Stimulated activated CD8-positive, alpha-beta memory T cell treated with anti-CD3 and anti-CD28 coated beads, Interleukin-15, amount 100 ng/mL, for 24 hours (primary cell): ENCODE measurements around the gene DNAL4.

Experiments
- DNase-seq: peaks from one replicate; pipeline ENCODE4 v3.0.0-alpha.2; 2020; ENCODE audit warnings: low read depth

Gene DNAL4

GRCh38 chr22:38784035-38784434, 9.9 kb downstream of the DNAL4 start:
- no peak for DNase-seq

- DNase-seq: no peak
Measured at GRCh38 chr22:38783095-38783615, 10.8 kb downstream of the DNAL4 start.

GRCh38 chr22:38782402-38783094, 11.4 kb downstream of the DNAL4 start:
- DNase-seq: no peak

- DNase-seq: no peak
Measured at GRCh38 chr22:38781033-38781432, 12.9 kb downstream of the DNAL4 start.

GRCh38 chr22:38777087-38777671, 16.8 kb downstream of the DNAL4 start:
- DNase-seq: no peak

- DNase-seq: no peak
Measured at GRCh38 chr22:38776086-38776485, 17.9 kb downstream of the DNAL4 start.

- DNase-seq: no peak
Measured at GRCh38 chr22:38775656-38776055, 18.3 kb downstream of the DNAL4 start.

- DNase-seq: no peak
Measured at GRCh38 chr22:38774496-38775166, 19.3 kb downstream of the DNAL4 start.

- no peak for DNase-seq
Measured at GRCh38 chr22:38773363-38773946, 20.5 kb downstream of the DNAL4 start.

GRCh38 chr22:38772623-38772873, 21.4 kb downstream of the DNAL4 start:
- no peak for DNase-seq

- no peak for DNase-seq
Measured at GRCh38 chr22:38770257-38770949, 23.5 kb downstream of the DNAL4 start.

- no peak for DNase-seq
Measured at GRCh38 chr22:38768036-38768435, 25.9 kb downstream of the DNAL4 start.

GRCh38 chr22:38767313-38767712, 26.6 kb downstream of the DNAL4 start:
- DNase-seq: no peak

- no peak for DNase-seq
Measured at GRCh38 chr22:38766076-38766777, 27.7 kb downstream of the DNAL4 start.

- no peak for DNase-seq
Measured at GRCh38 chr22:38762551-38762983, 31.4 kb downstream of the DNAL4 start.

GRCh38 chr22:38761202-38762162, 32.5 kb downstream of the DNAL4 start:
- DNase-seq: no peak

GRCh38 chr22:38760477-38761201, 33.3 kb downstream of the DNAL4 start:
- no peak for DNase-seq

- DNase-seq: no peak
Measured at GRCh38 chr22:38759005-38759404, 34.9 kb downstream of the DNAL4 start.

- peak; percentile 15 for DNase-seq
Measured at GRCh38 chr22:38758276-38758945, 35.5 kb downstream of the DNAL4 start.

GRCh38 chr22:38757464-38757757, 36.5 kb downstream of the DNAL4 start:
- DNase-seq: no peak
